DOHH2 (cell line): ENCODE measurements around the gene VAPB.
"Not testable (repeated sequence)": the region's sequence is repeated elsewhere in the genome, so short reads cannot be mapped to it uniquely, and the experiment has no call there.

ENCODE experiments used
- CTCF ChIP-seq: fragments of 200-600 bp; sonication (generic); IDR thresholded peaks from one replicate; pipeline ENCODE4 v1.5.1; 2014; ENCODE audit warnings: antibody characterized with exemption, mild to moderate bottlenecking, low read depth, low read length; ENCODE audit not compliant: poor library complexity, severe bottlenecking
- EZH2phosphoT487 ChIP-seq: fragments of 200-600 bp; sonication (generic); IDR thresholded peaks from 2 replicates; pipeline ENCODE4 v1.6.1; 2017; ENCODE audit warnings: borderline replicate concordance, mild to moderate bottlenecking, antibody characterized with exemption, low read length, moderate library complexity, mixed read lengths

GRCh38 chr20:58414216-58414615 lies 25.2 kb downstream of the VAPB start:
- not testable (repeated sequence) for TF ChIP-seq CTCF, EZH2phosphoT487
